Parathyroid adenoma (tissue), 2 donors: Measurements from ENCODE around the gene EVC.

Source experiments
- H2AFZ ChIP-seq: fragments of 300-600 bp; sonication (generic); one replicate; pipeline ENCODE4 v1.7.0; 2017; ENCODE audit warnings: antibody characterized with exemption, mild to moderate bottlenecking
- H3K27ac ChIP-seq: fragments of 300-600 bp; sonication (generic); one replicate; pipeline ENCODE4 v1.7.0; 2017
- H3K27me3 ChIP-seq: fragments of 300-600 bp; sonication (generic); one replicate; pipeline ENCODE4 v1.7.0; 2017; ENCODE audit warnings: low read length; ENCODE audit not compliant: control insufficient read depth, insufficient read depth
- H3K36me3 ChIP-seq: fragments of 300-600 bp; sonication (generic); one replicate; pipeline ENCODE4 v1.7.0; 2017; ENCODE audit warnings: low read length; ENCODE audit not compliant: control insufficient read depth, insufficient read depth
- H3K4me1 ChIP-seq: fragments of 300-600 bp; sonication (generic); one replicate; pipeline ENCODE4 v1.7.0; 2017; ENCODE audit warnings: control low read depth
- H3K4me2 ChIP-seq: fragments of 300-600 bp; sonication (generic); one replicate; pipeline ENCODE4 v1.7.0; 2017; ENCODE audit warnings: low read length
- H3K4me3 ChIP-seq: fragments of 300-600 bp; sonication (generic); one replicate; pipeline ENCODE4 v1.7.0; 2017; ENCODE audit warnings: low read depth, low read length
- H3K79me2 ChIP-seq: fragments of 300-600 bp; sonication (generic); one replicate; pipeline ENCODE4 v1.7.0; 2017; ENCODE audit warnings: control low read depth
- H3K9ac ChIP-seq: fragments of 300-600 bp; sonication (generic); one replicate; pipeline ENCODE4 v1.7.0; 2017; ENCODE audit warnings: mild to moderate bottlenecking
- H3K9me3 ChIP-seq: fragments of 300-600 bp; sonication (generic); one replicate; pipeline ENCODE4 v1.7.0; 2017; ENCODE audit warnings: low read length; ENCODE audit not compliant: control insufficient read depth
- CTCF ChIP-seq: fragments of 300-600 bp; sonication (generic); IDR thresholded peaks from one replicate; pipeline ENCODE4 v1.7.0; 2017; ENCODE audit warnings: antibody characterized with exemption, mild to moderate bottlenecking
- donor health status: primary hyperparathyroidism.

EVC gene

GRCh38 chr4:5812506-5813229 is 101.7 kb downstream of the EVC start:
- no peaks in the 10 kb centered on the region for H3K36me3 ChIP-seq

GRCh38 chr4:5813882-5814255 is 102.9 kb downstream of the EVC start:
- Histone ChIP-seq H3K36me3 (no peaks in the 10 kb centered on the region), H3K79me2 (no peaks in the 10 kb centered on the region), H3K27me3 (no peaks in the 10 kb centered on the region), H3K4me1 (no peaks in the 10 kb centered on the region), H3K4me2 (no peak overlapping the region), H3K9me3 (no peaks in the 10 kb centered on the region), H3K4me3 (no peak overlapping the region), H3K9ac (no peak overlapping the region), H3K27ac (no peak overlapping the region), H2AFZ (no peak overlapping the region)
- no peak for TF ChIP-seq CTCF

More at GRCh38 chr4:5812506-5813229, 101.7 kb downstream of the EVC start:
- H3K4me3 ChIP-seq, result no peak overlapping the region
- no peak overlapping the region for H3K27ac ChIP-seq
- no peaks in the 10 kb centered on the region for H3K79me2 ChIP-seq
- TF ChIP-seq CTCF, result peak; percentile 49
- H3K27me3 ChIP-seq, result no peaks in the 10 kb centered on the region
- no peak overlapping the region for H2AFZ ChIP-seq
- H3K4me1 ChIP-seq, result no peaks in the 10 kb centered on the region
- no peaks in the 10 kb centered on the region for H3K9me3 ChIP-seq
- no peak overlapping the region for H3K9ac ChIP-seq
- H3K4me2 ChIP-seq, result no peak overlapping the region

GRCh38 chr4:5814421-5814820 is 103.4 kb downstream of the EVC start:
- H3K4me3 ChIP-seq, result no peak overlapping the region
- no peaks in the 10 kb centered on the region for H3K9me3 ChIP-seq
- H3K36me3 ChIP-seq, result no peaks in the 10 kb centered on the region
- no peak overlapping the region for H3K4me2 ChIP-seq
- H3K79me2 ChIP-seq, result no peaks in the 10 kb centered on the region
- H3K27ac ChIP-seq, result no peak overlapping the region
- no peak for TF ChIP-seq CTCF
- H3K9ac ChIP-seq, result no peak overlapping the region
- no peak overlapping the region for H2AFZ ChIP-seq
- no peaks in the 10 kb centered on the region for H3K4me1 ChIP-seq
- H3K27me3 ChIP-seq, result no peaks in the 10 kb centered on the region

- H3K4me2 ChIP-seq, result no peak overlapping the region
- H3K79me2 ChIP-seq, result no peaks in the 10 kb centered on the region
These were observed 104.6 kb downstream of the EVC start for GRCh38 chr4:5815641-5816040.

More at GRCh38 chr4:5815641-5816040, 104.6 kb downstream of the EVC start:
- Histone ChIP-seq H3K9ac (no peak overlapping the region), H3K9me3 (no peaks in the 10 kb centered on the region), H3K4me1 (no peaks in the 10 kb centered on the region), H3K36me3 (no peaks in the 10 kb centered on the region), H3K27ac (no peak overlapping the region), H2AFZ (no peak overlapping the region), H3K27me3 (no peaks in the 10 kb centered on the region), H3K4me3 (no peak overlapping the region)
- no peak for TF ChIP-seq CTCF
